Measurements from ENCODE around the gene HS6ST1. TPM values are rescaled to one million over a fixed set of nuclear protein-coding genes. Genes with fewer than 3 reads are reported as not detected.
A peak's percentile ranks its signal among the peaks of the same experiment; 100 is the strongest.

The HS6ST1 gene
- total and polyA plus RNA-seq, 7 donors, result 12.0 to 27.4 (median 17.1) TPM

- H3K27ac ChIP-seq, result peak overlapping the region in 1 of 4 donors; percentile 71
- intact Hi-C loops (cut with DNase I), result no loop called here
- no peak overlapping the region for H3K4me3 ChIP-seq
- H3K36me3 ChIP-seq, result no peaks in the 10 kb centered on the region
- peak; percentile 60 for DNase-seq
- WGBS, 2 donors, result 88% methylated on average over 20 of the region's 20 CpGs
- TF ChIP-seq POLR2AphosphoS5 (IDR thresholded peaks at IDR 0.05) (no peak), POLR2A (IDR thresholded peaks at IDR 0.05) (no peak), EP300 (IDR thresholded peaks at IDR 0.05) (no peak), CTCF (IDR thresholded peaks at IDR 0.05) (no peak)
- H3K9me3 ChIP-seq, result no peaks in the 10 kb centered on the region
- peaks cover 0 to 83% (median 65%) of the 10 kb centered on the region in 4 donors for H3K4me1 ChIP-seq
- H3K27me3 ChIP-seq, result no peaks in the 10 kb centered on the region
These were observed 4.1 kb downstream of the HS6ST1 start for GRCh38 chr2:128314348-128315121.

GRCh38 chr2:128313931-128314347 is 4.7 kb downstream of the HS6ST1 start:
- no peak for TF ChIP-seq POLR2AphosphoS5 (IDR thresholded peaks at IDR 0.05)
- no peak for TF ChIP-seq EP300 (IDR thresholded peaks at IDR 0.05)
- H3K4me1 ChIP-seq, result peaks cover 0 to 83% (median 66%) of the 10 kb centered on the region in 4 donors
- H3K4me3 ChIP-seq, result no peak overlapping the region
- 91 to 95% methylated on average over 4 of the region's 4 CpGs for WGBS, 2 donors
- intact Hi-C loops (cut with DNase I), result no loop called here
- peak overlapping the region in 2 of 4 donors; percentile 41 to 71 for H3K27ac ChIP-seq
- no peaks in the 10 kb centered on the region for H3K36me3 ChIP-seq
- no peak for DNase-seq
- no peaks in the 10 kb centered on the region for H3K27me3 ChIP-seq
- no peaks in the 10 kb centered on the region for H3K9me3 ChIP-seq

GRCh38 chr2:128313091-128313836 is 5.4 kb downstream of the HS6ST1 start:
- DNase-seq, result peak; percentile 65
- TF ChIP-seq POLR2AphosphoS5 (IDR thresholded peaks at IDR 0.05), result no peak
- peak in 1 of 4 experiments; percentile 44 for TF ChIP-seq CTCF (IDR thresholded peaks at IDR 0.05)
- no peak for TF ChIP-seq EP300 (IDR thresholded peaks at IDR 0.05)
- H3K36me3 ChIP-seq, result no peaks in the 10 kb centered on the region
- H3K27me3 ChIP-seq, result no peaks in the 10 kb centered on the region
- peaks cover 0 to 89% (median 73%) of the 10 kb centered on the region in 4 donors for H3K4me1 ChIP-seq
- H3K4me3 ChIP-seq, result no peak overlapping the region
- H3K27ac ChIP-seq, result peak overlapping the region in 2 of 4 donors; percentile 41 to 71
- WGBS, 2 donors, result 63 to 71% methylated on average over 8 of the region's 8 CpGs
- H3K9me3 ChIP-seq, result no peaks in the 10 kb centered on the region
- intact Hi-C loops (cut with DNase I), result no loop called here

GRCh38 chr2:128312411-128312810 is 6.3 kb downstream of the HS6ST1 start:
- Histone ChIP-seq H3K9me3 (no peaks in the 10 kb centered on the region), H3K27ac (no peak overlapping the region), H3K36me3 (no peaks in the 10 kb centered on the region), H3K4me1 (peaks cover 0 to 93% (median 82%) of the 10 kb centered on the region in 4 donors), H3K27me3 (no peaks in the 10 kb centered on the region), H3K4me3 (no peak overlapping the region)
- intact Hi-C loops (cut with DNase I), result no loop called here
- WGBS, 2 donors, result 96 to 97% methylated on average over 6 of the region's 6 CpGs
- TF ChIP-seq CTCF (IDR thresholded peaks at IDR 0.05) (no peak), EP300 (IDR thresholded peaks at IDR 0.05) (no peak), POLR2A (IDR thresholded peaks at IDR 0.05) (no peak), POLR2AphosphoS5 (IDR thresholded peaks at IDR 0.05) (no peak)
- DNase-seq, result no peak

- no peaks in the 10 kb centered on the region for H3K36me3 ChIP-seq
- 93 to 94% methylated on average over 11 of the region's 11 CpGs for WGBS, 2 donors
- no peaks in the 10 kb centered on the region for H3K9me3 ChIP-seq
- H3K27me3 ChIP-seq, result no peaks in the 10 kb centered on the region
- no peak overlapping the region for H3K27ac ChIP-seq
- peak; percentile 62 for DNase-seq
- intact Hi-C loops (cut with DNase I), result no loop called here
- no peak overlapping the region for H3K4me3 ChIP-seq
- no peak for TF ChIP-seq POLR2AphosphoS5 (IDR thresholded peaks at IDR 0.05)
- no peak for TF ChIP-seq CTCF (IDR thresholded peaks at IDR 0.05)
- no peak for TF ChIP-seq EP300 (IDR thresholded peaks at IDR 0.05)
- no peak for TF ChIP-seq POLR2A (IDR thresholded peaks at IDR 0.05)
- H3K4me1 ChIP-seq, result peaks cover 0 to 93% (median 82%) of the 10 kb centered on the region in 4 donors
These were observed 6.8 kb downstream of the HS6ST1 start for GRCh38 chr2:128311755-128312341.
